GM12891 (cell line): ENCODE results near the gene PRSS57.

ENCODE experiments used
- POLR2A ChIP-seq: IDR thresholded peaks from 2 replicates; pipeline ENCODE4 v1.6.1; 2011; ENCODE audit warnings: low read depth, low read length, control low read depth
- POLR2AphosphoS5 ChIP-seq: IDR thresholded peaks from 2 replicates; pipeline ENCODE4 v1.6.1; 2011; ENCODE audit warnings: low read depth, low read length, control low read depth
- POU2F2 ChIP-seq: IDR thresholded peaks from 2 replicates; pipeline ENCODE4 v1.6.1; 2011; ENCODE audit warnings: low read depth, mild to moderate bottlenecking, control low read depth, low read length, moderate library complexity

- TF ChIP-seq POLR2AphosphoS5 (no peak), POLR2A (no peak), POU2F2 (no peak)
Measured at GRCh38 chr19:644789-645188, 50.5 kb downstream of the PRSS57 start.
